Spinal cord (tissue), 10 donors: Measurements from ENCODE around the gene AVP. TPM values are rescaled to one million over a fixed set of nuclear protein-coding genes. Genes with fewer than 3 reads are reported as not detected.
A peak's percentile ranks its signal among the peaks of the same experiment; 100 is the strongest.
"Not testable (repeated sequence)": the region's sequence is repeated elsewhere in the genome, so short reads cannot be mapped to it uniquely, and the experiment has no call there.

Experiments
- DNase-seq, 6 donors: peaks; one replicate each; pipeline versions ENCODE4 v3.0.0 to v3.0.0-alpha.2; 2013 to 2015; ENCODE audit warnings: low spot score in 6 of 6, low read depth in 4 of 6
- H3K27ac ChIP-seq: one replicate; pipeline ENCODE4 v1.5.1; 2013; ENCODE audit warnings: low read depth, low read length, control low read depth
- H3K27me3 ChIP-seq: one replicate; pipeline ENCODE4 v1.6.1; 2013; ENCODE audit warnings: low read length; ENCODE audit not compliant: control insufficient read depth, insufficient read depth
- H3K36me3 ChIP-seq: one replicate; pipeline ENCODE4 v1.6.1; 2013; ENCODE audit warnings: low read length; ENCODE audit not compliant: control insufficient read depth, insufficient read depth
- H3K4me1 ChIP-seq: one replicate; pipeline ENCODE4 v1.6.1; 2013; ENCODE audit warnings: low read length; ENCODE audit not compliant: control insufficient read depth, insufficient read depth
- H3K4me3 ChIP-seq: one replicate; pipeline ENCODE4 v1.5.1; 2013; ENCODE audit warnings: low read depth, low read length, control low read depth
- H3K9me3 ChIP-seq: one replicate; pipeline ENCODE4 v1.6.1; 2013; ENCODE audit warnings: low read length; ENCODE audit not compliant: control insufficient read depth, insufficient read depth
- WGBS: methylation state at CpG from one replicate; pipeline ENCODE4 v1.1.5; 2013; ENCODE audit warnings: missing lambda C conversion rate; ENCODE audit not compliant: insufficient coverage; 5-methylcytosine and 5-hydroxymethylcytosine counted together
- polyA plus RNA-seq, 2 donors: library from polyadenylated mRNA; unstranded; fragments of 120-200 nt; gene quantifications; one replicate each; pipeline ENCODE4 v1.2.1, GENCODE V29; 2013; ENCODE audit not compliant: insufficient read length in 2 of 2
- total RNA-seq, 2 donors: library from RNA; depleted of rRNA in 1 of 2; stranded (reverse); fragments of 120-200 nt in 1 of 2; fragments of >200 nt in 1 of 2; gene quantifications; one replicate each; pipeline versions ENCODE4 v1.2.3 to v1.2.4, GENCODE V29; 2013 to 2014
- donor health status: healthy.

Gene AVP
- total and polyA plus RNA-seq, 4 donors = not detected

GRCh38 chr20:3084986-3085360 lies 449 bp upstream of the AVP start:
- no peaks in the 10 kb centered on the region for H3K36me3 ChIP-seq
- H3K4me3 ChIP-seq = no peak overlapping the region
- H3K27me3 ChIP-seq = peaks cover 34% of the 10 kb centered on the region
- no peak overlapping the region for H3K27ac ChIP-seq
- H3K4me1 ChIP-seq = peaks cover 8% of the 10 kb centered on the region
- H3K9me3 ChIP-seq = no peaks in the 10 kb centered on the region
- no peak for DNase-seq
- WGBS = 88% methylated on average over 5 of the region's 7 CpGs

DNA sequence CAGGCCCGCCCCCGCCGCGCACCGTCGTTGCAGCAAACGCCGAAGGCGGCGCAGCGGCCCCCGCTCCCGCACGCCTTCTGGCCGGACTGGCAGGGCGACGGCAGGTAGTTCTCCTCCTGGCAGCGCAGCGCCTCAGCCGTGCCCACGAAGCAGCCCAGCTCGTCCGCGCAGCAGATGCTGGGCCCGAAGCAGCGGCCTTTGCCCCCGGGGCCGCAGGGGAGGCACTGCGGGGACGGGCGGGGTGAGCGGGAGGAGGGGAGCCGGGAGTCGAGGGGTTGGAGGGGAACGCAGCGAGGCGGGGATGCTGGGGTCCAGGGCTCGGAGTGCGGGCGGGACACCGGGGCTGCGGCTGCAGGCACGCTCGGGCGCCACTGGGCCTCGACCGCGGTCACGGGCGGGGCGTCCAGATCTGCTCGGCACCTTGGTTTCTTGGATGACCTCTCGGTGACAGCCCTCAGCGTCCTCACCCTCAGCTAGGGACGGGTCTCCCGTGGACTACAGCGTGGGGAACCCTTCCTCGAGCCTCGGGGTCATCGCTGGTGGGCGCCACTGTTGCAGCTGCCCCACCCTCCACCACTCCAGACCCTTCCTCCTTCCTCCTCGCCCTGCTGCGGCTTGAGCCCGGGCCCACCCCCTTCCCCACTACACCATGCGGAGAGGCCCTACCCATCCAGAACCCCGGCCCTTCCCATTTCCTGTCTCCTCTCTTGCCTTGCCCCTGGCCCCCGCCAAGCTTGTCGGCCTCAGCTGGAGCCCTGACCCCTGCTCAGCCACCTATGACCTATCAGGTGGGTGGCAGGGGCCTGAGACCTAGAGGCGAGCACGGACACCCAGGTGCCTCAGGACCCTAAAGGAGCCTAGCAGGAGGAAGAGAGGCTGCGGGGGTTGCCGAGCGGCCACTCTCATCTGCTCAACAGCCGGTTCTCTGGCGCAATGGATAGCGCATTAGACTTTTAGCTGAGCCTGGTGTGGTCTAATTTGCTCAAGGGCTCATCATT lies 1.3 kb downstream of the AVP start:
- Histone ChIP-seq H3K4me1 (peaks cover 8% of the 10 kb centered on the region), H3K27me3 (peaks cover 34% of the 10 kb centered on the region), H3K9me3 (no peaks in the 10 kb centered on the region), H3K36me3 (no peaks in the 10 kb centered on the region), H3K4me3 (no peak overlapping the region), H3K27ac (no peak overlapping the region)
- 13% methylated on average over 76 of the region's 76 CpGs for WGBS
- DNase-seq = no peak

- WGBS = 3% methylated on average over 62 of the region's 71 CpGs
- Histone ChIP-seq H3K36me3 (no peaks in the 10 kb centered on the region), H3K4me1 (peaks cover 8% of the 10 kb centered on the region), H3K27ac (no peak overlapping the region), H3K4me3 (no peak overlapping the region), H3K9me3 (no peaks in the 10 kb centered on the region), H3K27me3 (peaks cover 34% of the 10 kb centered on the region)
- DNase-seq = peak in 2 of 6 donors; percentile 10 to 16
Observed at GRCh38 chr20:3082306-3082951, 2.1 kb downstream of the AVP start.

DNA sequence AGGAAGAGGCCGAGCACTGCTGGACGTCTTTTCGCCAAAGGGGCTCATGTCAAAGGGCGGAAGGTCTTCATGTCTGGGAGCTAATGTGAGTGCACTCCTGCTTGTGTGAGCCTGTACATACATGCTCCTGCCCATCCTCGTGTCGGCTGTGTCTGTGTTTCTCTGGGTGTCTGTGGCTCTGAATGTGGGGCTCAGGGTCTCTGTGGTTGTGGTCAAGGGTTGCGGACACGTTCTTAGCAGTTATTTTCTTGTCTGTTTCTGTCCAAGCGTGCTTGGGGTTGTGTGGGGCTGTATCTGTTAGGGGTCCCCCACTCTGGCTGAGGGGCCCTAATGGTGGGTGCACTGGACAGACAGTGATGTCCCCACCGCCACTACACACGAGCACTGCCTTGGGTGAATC lies 2.9 kb downstream of the AVP start:
- Histone ChIP-seq H3K27me3 (peaks cover 34% of the 10 kb centered on the region), H3K36me3 (no peaks in the 10 kb centered on the region), H3K4me3 (no peak overlapping the region), H3K9me3 (no peaks in the 10 kb centered on the region), H3K27ac (no peak overlapping the region), H3K4me1 (peaks cover 8% of the 10 kb centered on the region)
- 92% methylated on average over 9 of the region's 11 CpGs for WGBS
- DNase-seq = no peak

- Histone ChIP-seq H3K4me1 (peaks cover 8% of the 10 kb centered on the region), H3K4me3 (no peak overlapping the region), H3K27ac (no peak overlapping the region), H3K9me3 (no peaks in the 10 kb centered on the region), H3K27me3 (peaks cover 34% of the 10 kb centered on the region), H3K36me3 (no peaks in the 10 kb centered on the region)
- DNase-seq = no peak
- 91% methylated on average over 4 of the region's 6 CpGs for WGBS
Observed at GRCh38 chr20:3080939-3081388, 3.6 kb downstream of the AVP start.

- Histone ChIP-seq H3K27ac (no peak overlapping the region), H3K9me3 (no peaks in the 10 kb centered on the region), H3K36me3 (no peaks in the 10 kb centered on the region), H3K4me3 (no peak overlapping the region), H3K4me1 (peaks cover 3% of the 10 kb centered on the region), H3K27me3 (peaks cover 25% of the 10 kb centered on the region)
- no peak for DNase-seq
- WGBS = 94% methylated on average over 2 of the region's 4 CpGs
Observed at GRCh38 chr20:3077618-3078134, 6.8 kb downstream of the AVP start.

DNA sequence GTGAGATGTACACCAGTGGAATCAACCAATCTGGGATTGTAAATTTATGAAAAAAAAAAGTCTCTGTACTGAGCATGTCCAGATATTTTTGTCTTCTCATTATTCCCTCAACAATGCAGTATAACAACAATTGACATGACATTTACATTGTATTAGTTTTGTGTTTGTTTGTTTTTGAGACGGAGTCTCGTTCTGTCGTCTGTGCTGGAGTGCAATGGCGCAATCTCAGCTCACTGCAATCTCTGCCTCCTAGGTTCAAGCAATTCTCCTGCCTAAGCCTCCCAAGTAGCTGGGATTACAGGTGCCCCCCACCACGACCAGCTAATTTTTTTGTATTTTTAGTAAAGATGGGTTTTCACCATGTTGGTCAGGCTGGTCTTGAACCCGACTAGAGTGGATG lies 9.2 kb downstream of the AVP start:
- not testable (repeated sequence) for H3K4me3 ChIP-seq, H3K27ac ChIP-seq, H3K4me1 ChIP-seq, DNase-seq, H3K36me3 ChIP-seq, H3K9me3 ChIP-seq
- WGBS = 67% methylated on average over 1 of the region's 6 CpGs
- H3K27me3 ChIP-seq = peaks cover 25% of the 10 kb centered on the region

GRCh38 chr20:3074812-3075211 lies 9.7 kb downstream of the AVP start:
- peaks cover 25% of the 10 kb centered on the region for H3K27me3 ChIP-seq
- H3K9me3 ChIP-seq = no peaks in the 10 kb centered on the region
- peaks cover 7% of the 10 kb centered on the region for H3K4me1 ChIP-seq
- H3K36me3 ChIP-seq = no peaks in the 10 kb centered on the region
- WGBS = 88% methylated on average over 6 of the region's 6 CpGs
- DNase-seq = no peak
- no peak overlapping the region for H3K4me3 ChIP-seq
- no peak overlapping the region for H3K27ac ChIP-seq

GRCh38 chr20:3073251-3073643 lies 11.3 kb downstream of the AVP start:
- 95% methylated on average over 7 of the region's 8 CpGs for WGBS

More at GRCh38 chr20:3073251-3073643, 11.3 kb downstream of the AVP start:
- H3K9me3 ChIP-seq, H3K36me3 ChIP-seq, H3K27ac ChIP-seq, DNase-seq, H3K4me3 ChIP-seq, H3K4me1 ChIP-seq: not testable (repeated sequence)
- peaks cover 25% of the 10 kb centered on the region for H3K27me3 ChIP-seq
